A549 (cell line): ENCODE data around the gene SIDT2.

ENCODE experiments used
- CEBPB ChIP-seq, 2 experiments: fragments of >200 bp in 1 of 2; sonication (Bioruptor Twin) in 1 of 2; formaldehyde crosslinking in 1 of 2; IDR thresholded peaks; 2 replicates each; pipeline ENCODE4 v1.6.1; 2012 to 2016
- CHD4 ChIP-seq: fragments of 200-600 bp; sonication (generic); IDR thresholded peaks from 2 replicates; pipeline ENCODE4 v1.6.1; 2016; ENCODE audit warnings: antibody characterized with exemption, mild to moderate bottlenecking, borderline replicate concordance
- CTCF ChIP-seq: fragments of >200 bp; sonication (Bioruptor Twin); formaldehyde crosslinking; IDR thresholded peaks from 3 replicates; pipeline ENCODE4 v1.5.1; 2016
- EHMT2 ChIP-seq: fragments of 200-600 bp; sonication (generic); IDR thresholded peaks from 2 replicates; pipeline ENCODE4 v1.6.1; 2016; ENCODE audit warnings: antibody characterized with exemption, low read depth, mild to moderate bottlenecking, moderate library complexity
- HDAC2 ChIP-seq: fragments of 200-600 bp; sonication (generic); IDR thresholded peaks from 2 replicates; pipeline ENCODE4 v1.6.1; 2016
- KDM1A ChIP-seq: fragments of 200-600 bp; sonication (generic); IDR thresholded peaks from 2 replicates; pipeline ENCODE4 v1.6.1; 2016; ENCODE audit warnings: low read depth, mild to moderate bottlenecking
- MAX ChIP-seq: IDR thresholded peaks from 2 replicates; pipeline ENCODE4 v1.6.1; 2012
- NR3C1 ChIP-seq: fragments of >200 bp; sonication (Bioruptor Twin); formaldehyde crosslinking; IDR thresholded peaks from 3 replicates; pipeline ENCODE4 v1.6.1; 2017
- POLR2A ChIP-seq: IDR thresholded peaks from 2 replicates; pipeline ENCODE4 v1.6.1; 2012; ENCODE audit warnings: mild to moderate bottlenecking, low read length

- no peak for TF ChIP-seq CTCF
- TF ChIP-seq EHMT2 = no peak
- no peak for TF ChIP-seq CHD4
- TF ChIP-seq NR3C1 = no peak
- no peak for TF ChIP-seq CEBPB (IDR thresholded peaks at IDR 0.05)
- TF ChIP-seq MAX = no peak
- TF ChIP-seq HDAC2 = no peak
- no peak for TF ChIP-seq POLR2A
- no peak for TF ChIP-seq KDM1A
These were observed 24.1 kb upstream of the SIDT2 start for GRCh38 chr11:117154468-117154867.
